ENCODE measurements around the gene GRID1. TPM values are rescaled to one million over a fixed set of nuclear protein-coding genes. Genes with fewer than 3 reads are reported as not detected.

GRID1 gene
- polyA plus RNA-seq, 1 experiment, result 0.49 TPM

GRCh38 chr10:86254526-86255174 is 111.9 kb downstream of the GRID1 start:
- ChIA-PET CTCF (no interaction called here), POLR2A (no interaction called here)
- no peak for DNase-seq (ENCODE audit: low read depth)
- Histone ChIP-seq H3K4me3 (ENCODE audit: low read depth, low read length) (no peak overlapping the region), H3K36me3 (ENCODE audit: control insufficient read depth, insufficient read depth, low read length) (no peaks in the 10 kb centered on the region), H3K27me3 (ENCODE audit: control insufficient read depth, insufficient read depth, low read length) (no peaks in the 10 kb centered on the region; the same call in 1 of the 2 replicates)
- TF ChIP-seq, protein P1, sequence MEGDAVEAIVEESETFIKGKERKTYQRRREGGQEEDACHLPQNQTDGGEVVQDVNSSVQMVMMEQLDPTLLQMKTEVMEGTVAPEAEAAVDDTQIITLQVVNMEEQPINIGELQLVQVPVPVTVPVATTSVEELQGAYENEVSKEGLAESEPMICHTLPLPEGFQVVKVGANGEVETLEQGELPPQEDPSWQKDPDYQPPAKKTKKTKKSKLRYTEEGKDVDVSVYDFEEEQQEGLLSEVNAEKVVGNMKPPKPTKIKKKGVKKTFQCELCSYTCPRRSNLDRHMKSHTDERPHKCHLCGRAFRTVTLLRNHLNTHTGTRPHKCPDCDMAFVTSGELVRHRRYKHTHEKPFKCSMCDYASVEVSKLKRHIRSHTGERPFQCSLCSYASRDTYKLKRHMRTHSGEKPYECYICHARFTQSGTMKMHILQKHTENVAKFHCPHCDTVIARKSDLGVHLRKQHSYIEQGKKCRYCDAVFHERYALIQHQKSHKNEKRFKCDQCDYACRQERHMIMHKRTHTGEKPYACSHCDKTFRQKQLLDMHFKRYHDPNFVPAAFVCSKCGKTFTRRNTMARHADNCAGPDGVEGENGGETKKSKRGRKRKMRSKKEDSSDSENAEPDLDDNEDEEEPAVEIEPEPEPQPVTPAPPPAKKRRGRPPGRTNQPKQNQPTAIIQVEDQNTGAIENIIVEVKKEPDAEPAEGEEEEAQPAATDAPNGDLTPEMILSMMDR (IDR thresholded peaks at IDR 0.05; ENCODE audit: insufficient read depth, low read depth, low read length), result no peak

GRCh38 chr10:86254081-86254480 is 112.5 kb downstream of the GRID1 start:
- TF ChIP-seq, protein P1 (IDR thresholded peaks at IDR 0.05; ENCODE audit: insufficient read depth, low read depth, low read length), result no peak
- DNase-seq (ENCODE audit: low read depth), result no peak
- ChIA-PET POLR2A (no interaction called here), CTCF (no interaction called here)
- no peak overlapping the region for H3K4me3 ChIP-seq (ENCODE audit: low read depth, low read length)
- H3K36me3 ChIP-seq (ENCODE audit: control insufficient read depth, insufficient read depth, low read length), result no peaks in the 10 kb centered on the region
- no peaks in the 10 kb centered on the region; the same call in 1 of the 2 replicates for H3K27me3 ChIP-seq (ENCODE audit: control insufficient read depth, insufficient read depth, low read length)

GRCh38 chr10:86253091-86254072 is 113.2 kb downstream of the GRID1 start:
- TF ChIP-seq, protein P1 (IDR thresholded peaks at IDR 0.05; ENCODE audit: insufficient read depth, low read depth, low read length), result no peak
- no peaks in the 10 kb centered on the region for H3K36me3 ChIP-seq (ENCODE audit: control insufficient read depth, insufficient read depth, low read length)
- CTCF ChIA-PET, result no interaction called here
- no peaks in the 10 kb centered on the region; the same call in 1 of the 2 replicates for H3K27me3 ChIP-seq (ENCODE audit: control insufficient read depth, insufficient read depth, low read length)
- DNase-seq (ENCODE audit: low read depth), result no peak
- POLR2A ChIA-PET, result no interaction called here
- no peak overlapping the region for H3K4me3 ChIP-seq (ENCODE audit: low read depth, low read length)

GRCh38 chr10:86252556-86252955 is 114.0 kb downstream of the GRID1 start:
- ChIA-PET POLR2A (no interaction called here), CTCF (no interaction called here)
- H3K36me3 ChIP-seq (ENCODE audit: control insufficient read depth, insufficient read depth, low read length), result no peaks in the 10 kb centered on the region
- TF ChIP-seq, protein P1 (IDR thresholded peaks at IDR 0.05; ENCODE audit: insufficient read depth, low read depth, low read length), result no peak
- H3K27me3 ChIP-seq (ENCODE audit: control insufficient read depth, insufficient read depth, low read length), result no peaks in the 10 kb centered on the region; the same call in 1 of the 2 replicates
- H3K4me3 ChIP-seq (ENCODE audit: low read depth, low read length), result no peak overlapping the region
- DNase-seq (ENCODE audit: low read depth), result no peak

DNA sequence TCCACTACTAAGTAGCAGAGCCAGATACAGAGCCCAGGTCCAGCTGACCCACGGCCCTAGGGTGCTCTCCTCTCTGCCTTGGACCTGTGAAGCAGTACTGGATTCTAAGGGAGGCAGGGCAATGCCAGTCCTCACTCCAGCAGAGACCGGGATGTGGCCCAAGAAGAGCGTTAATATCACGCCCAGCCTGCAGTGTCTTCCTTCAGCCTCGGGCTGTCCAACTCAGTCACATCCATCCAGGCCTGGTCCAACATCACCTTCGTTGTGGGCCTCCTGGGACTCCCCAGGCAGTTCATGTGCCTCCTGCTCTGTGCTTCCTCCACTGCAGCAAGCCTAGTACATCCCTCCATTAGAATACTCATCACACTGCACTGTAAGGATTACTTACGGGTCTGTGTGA is 114.5 kb downstream of the GRID1 start:
- POLR2A ChIA-PET, result no interaction called here
- no peaks in the 10 kb centered on the region for H3K36me3 ChIP-seq (ENCODE audit: control insufficient read depth, insufficient read depth, low read length)
- DNase-seq (ENCODE audit: low read depth), result no peak
- TF ChIP-seq, protein P1 (IDR thresholded peaks at IDR 0.05; ENCODE audit: insufficient read depth, low read depth, low read length), result no peak
- no peaks in the 10 kb centered on the region; the same call in 1 of the 2 replicates for H3K27me3 ChIP-seq (ENCODE audit: control insufficient read depth, insufficient read depth, low read length)
- CTCF ChIA-PET, result no interaction called here
- no peak overlapping the region for H3K4me3 ChIP-seq (ENCODE audit: low read depth, low read length)
